ENCODE results near the gene ARL14. TPM values are rescaled to one million over a fixed set of nuclear protein-coding genes. Genes with fewer than 3 reads are reported as not detected.

Gene ARL14
- total RNA-seq, 1 experiment from 2014 or later = 0.07 TPM

- DNase-seq = no peak
- Histone ChIP-seq H3K4me3 (ENCODE audit: insufficient read depth, low read depth, low read length) (no peak overlapping the region), H3K27me3 (ENCODE audit: control insufficient read depth, insufficient read depth, low read length) (no peaks in the 10 kb centered on the region), H3K36me3 (replicated peaks; ENCODE audit: control insufficient read depth, insufficient read depth, low read length) (no peaks in the 10 kb centered on the region)
These were observed 45.4 kb downstream of the ARL14 start for GRCh38 chr3:160722331-160722730.

DNA sequence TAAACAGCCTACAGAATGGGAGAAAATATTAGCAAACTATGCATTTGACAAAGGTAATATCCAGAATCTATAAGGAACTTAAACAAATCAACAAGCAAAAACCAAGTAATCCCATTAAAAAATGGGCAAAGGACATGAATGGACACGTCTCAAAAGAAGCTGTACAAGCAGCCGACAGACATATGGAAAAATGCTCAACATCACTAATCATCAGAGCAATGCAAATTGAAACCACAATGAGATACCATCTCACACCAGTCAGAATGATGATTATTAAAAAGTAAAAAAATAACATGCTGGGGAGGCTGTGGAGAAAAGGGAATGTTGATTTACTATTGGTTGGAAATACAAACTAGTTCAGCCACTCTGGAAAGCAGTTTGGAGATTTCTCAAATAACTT lies 48.4 kb downstream of the ARL14 start:
- no peak for DNase-seq
- Histone ChIP-seq H3K27me3 (ENCODE audit: control insufficient read depth, insufficient read depth, low read length) (no peaks in the 10 kb centered on the region), H3K36me3 (replicated peaks; ENCODE audit: control insufficient read depth, insufficient read depth, low read length) (no peaks in the 10 kb centered on the region), H3K4me3 (ENCODE audit: insufficient read depth, low read depth, low read length) (no peak overlapping the region)

Other genes with a start within 250 kb of the ARL14 start
- 32.6 and 42.3 TPM in 2 replicates for gene TRIM59, start 227.4 kb upstream of the ARL14 start, total RNA-seq (2014; rRNA removed; shearing (Covaris generic))
- 23.4 and 26.8 TPM in 2 replicates for gene KPNA4, start 111.6 kb upstream of the ARL14 start, total RNA-seq (2014; rRNA removed; shearing (Covaris generic))
- gene PPM1L, start 79.1 kb downstream of the ARL14 start, total RNA-seq (2014; rRNA removed; shearing (Covaris generic)) = 3.2 and 5.7 TPM in 2 replicates